ENCODE results near the gene DYNLT5.

GRCh38 chr1:66704177-66704875 is 47.9 kb upstream of the DYNLT5 start:
- TF ChIP-seq CTCF (IDR thresholded peaks at IDR 0.05) (no peak), CEBPB (IDR thresholded peaks at IDR 0.05) (no peak), E2F6 (IDR thresholded peaks at IDR 0.05; ENCODE audit: borderline replicate concordance, low read depth) (no peak), SREBF2 (IDR thresholded peaks at IDR 0.05) (no peak), REST (IDR thresholded peaks at IDR 0.05) (0 out of 2 replicates have a peak, but pooled peaks have one; percentile 14), MAX (IDR thresholded peaks at IDR 0.05) (no peak), EP300 (IDR thresholded peaks at IDR 0.05) (no peak), POLR2A (IDR thresholded peaks at IDR 0.05; ENCODE audit: low read length) (no peak), MAZ (IDR thresholded peaks at IDR 0.05; ENCODE audit: borderline replicate concordance, low read depth, low read length) (no peak), JUN (IDR thresholded peaks at IDR 0.05) (no peak), CHD2 (IDR thresholded peaks at IDR 0.05; ENCODE audit: low read length, partially characterized antibody) (no peak), CBX2 (IDR thresholded peaks at IDR 0.05; ENCODE audit: borderline replicate concordance, low read depth) (no peak), PHF8 (IDR thresholded peaks at IDR 0.05; ENCODE audit: borderline replicate concordance, low read depth) (no peak)

Measured in A549 (cell line).